Esophagus squamous epithelium (tissue), 5 donors: Measurements from ENCODE around the gene PAX9. TPM values are rescaled to one million over a fixed set of nuclear protein-coding genes. Genes with fewer than 3 reads are reported as not detected.
A peak's percentile ranks its signal among the peaks of the same experiment; 100 is the strongest.

Source experiments
- DNase-seq: peaks from one replicate; lab custom pipeline; 2025; lab: John Stamatoyannopoulos, UW
- H3K27ac ChIP-seq, 4 donors: fragments of 200-600 bp; sonication (generic); one replicate each; pipeline ENCODE4 v1.5.1; 2016 to 2019; ENCODE audit warnings: mild to moderate bottlenecking in 1 of 4
- H3K27me3 ChIP-seq, 4 donors: fragments of 200-600 bp; sonication (generic); 1 replicate in 3 of 4; 2 replicates in 1 of 4; pipeline versions ENCODE4 v1.5.1 to v1.6.0; 2017 to 2021; ENCODE audit warnings: antibody characterized with exemption in 1 of 4
- H3K36me3 ChIP-seq, 3 donors: fragments of 200-600 bp; sonication (generic); one replicate each; pipeline ENCODE4 v1.5.1; 2016 to 2019
- H3K4me1 ChIP-seq, 3 donors: fragments of 200-600 bp; sonication (generic); one replicate each; pipeline ENCODE4 v1.5.1; 2017 to 2019
- H3K4me3 ChIP-seq, 4 donors: fragments of 200-600 bp; sonication (generic); 1 replicate in 3 of 4; 2 replicates in 1 of 4; pipeline ENCODE4 v1.5.1; 2016 to 2019; ENCODE audit warnings: mild to moderate bottlenecking in 2 of 4, moderate library complexity in 1 of 4
- H3K9me3 ChIP-seq, 3 donors: fragments of 200-600 bp; sonication (generic); one replicate each; pipeline ENCODE4 v1.5.1; 2016 to 2019
- POLR2A ChIP-seq, 4 donors: fragments of 450-650 bp; IDR thresholded peaks; one replicate each; pipeline ENCODE4 v1.6.1; 2017; ENCODE audit warnings: antibody characterized with exemption in 4 of 4, mild to moderate bottlenecking in 4 of 4, moderate library complexity in 3 of 4
- WGBS, 2 donors: methylation state at CpG; one replicate each; pipeline ENCODE4 v1.1.5; 2018; 5-methylcytosine and 5-hydroxymethylcytosine counted together
- intact Hi-C: fragments of 100-400 bp; cut with DNase I; formaldehyde crosslinking; loops from one replicate; pipeline ENCODE4 v1.15.0; 2022
- total RNA-seq, 4 donors: library from RNA; depleted of rRNA; stranded (reverse); fragments of >200 nt; gene quantifications; one replicate each; pipeline ENCODE4 v1.1.0, GENCODE V29; 2016
- TF ChIP-seq, protein P1 (sequence below), 6 experiments: fragments of 450-650 bp in 4 of 6; fragments of 200-600 bp in 2 of 6; sonication (generic) in 2 of 6; IDR thresholded peaks; one replicate each; pipeline ENCODE4 v1.5.1; 2016 to 2019; ENCODE audit warnings: antibody characterized with exemption in 6 of 6, mild to moderate bottlenecking in 4 of 6, moderate library complexity in 4 of 6
- donor health status: DM: yes; HTN: yes; CAD: no.

Gene PAX9
- total RNA-seq, 4 donors from 2014 or later: 70.1 to 152 (median 100) TPM

DNA sequence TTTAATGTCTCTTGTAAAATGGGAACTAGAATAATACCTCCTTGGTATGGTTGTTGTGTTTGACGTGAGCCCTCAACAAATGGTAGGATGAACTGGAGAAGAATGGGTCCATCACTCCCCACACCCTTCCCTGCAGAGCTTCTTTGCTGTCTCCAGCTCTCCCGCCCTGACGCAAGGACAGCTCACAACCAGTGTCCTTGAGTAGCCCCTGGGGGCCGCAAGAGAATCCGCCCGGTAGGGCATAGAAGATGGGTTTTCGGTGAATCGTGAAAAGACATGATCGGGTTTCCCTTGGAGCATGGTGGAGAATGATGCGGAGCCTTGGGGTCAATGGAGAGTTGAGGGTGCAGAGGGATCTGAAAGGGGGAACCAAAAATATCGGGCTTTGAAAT is 6.1 kb upstream of the PAX9 start:
- DNase-seq: no peak
- Histone ChIP-seq H3K27me3 (peaks cover 0 to 100% (median 27%) of the 10 kb centered on the region in 4 donors), H3K4me1 (peaks cover 3 to 57% (median 4%) of the 10 kb centered on the region in 3 donors), H3K27ac (peak overlapping the region in 3 of 4 donors; percentile 94 to 96 (median 94)), H3K9me3 (no peaks in the 10 kb centered on the region), H3K36me3 (peaks cover 0 to 8% (median 0%) of the 10 kb centered on the region in 3 donors), H3K4me3 (peak overlapping the region in 3 of 4 donors; percentile 70 to 75 (median 71))
- 24 to 29% methylated on average over 11 of the region's 11 CpGs for WGBS, 2 donors
- intact Hi-C loops: loop anchor here (10.0 kb wide), 1 partner anchor 499 kb away; no protein-coding TSS in a partner anchor
- TF ChIP-seq, protein P1, sequence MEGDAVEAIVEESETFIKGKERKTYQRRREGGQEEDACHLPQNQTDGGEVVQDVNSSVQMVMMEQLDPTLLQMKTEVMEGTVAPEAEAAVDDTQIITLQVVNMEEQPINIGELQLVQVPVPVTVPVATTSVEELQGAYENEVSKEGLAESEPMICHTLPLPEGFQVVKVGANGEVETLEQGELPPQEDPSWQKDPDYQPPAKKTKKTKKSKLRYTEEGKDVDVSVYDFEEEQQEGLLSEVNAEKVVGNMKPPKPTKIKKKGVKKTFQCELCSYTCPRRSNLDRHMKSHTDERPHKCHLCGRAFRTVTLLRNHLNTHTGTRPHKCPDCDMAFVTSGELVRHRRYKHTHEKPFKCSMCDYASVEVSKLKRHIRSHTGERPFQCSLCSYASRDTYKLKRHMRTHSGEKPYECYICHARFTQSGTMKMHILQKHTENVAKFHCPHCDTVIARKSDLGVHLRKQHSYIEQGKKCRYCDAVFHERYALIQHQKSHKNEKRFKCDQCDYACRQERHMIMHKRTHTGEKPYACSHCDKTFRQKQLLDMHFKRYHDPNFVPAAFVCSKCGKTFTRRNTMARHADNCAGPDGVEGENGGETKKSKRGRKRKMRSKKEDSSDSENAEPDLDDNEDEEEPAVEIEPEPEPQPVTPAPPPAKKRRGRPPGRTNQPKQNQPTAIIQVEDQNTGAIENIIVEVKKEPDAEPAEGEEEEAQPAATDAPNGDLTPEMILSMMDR (IDR thresholded peaks at IDR 0.05): no peak
- no peak for TF ChIP-seq POLR2A (IDR thresholded peaks at IDR 0.05)

DNA sequence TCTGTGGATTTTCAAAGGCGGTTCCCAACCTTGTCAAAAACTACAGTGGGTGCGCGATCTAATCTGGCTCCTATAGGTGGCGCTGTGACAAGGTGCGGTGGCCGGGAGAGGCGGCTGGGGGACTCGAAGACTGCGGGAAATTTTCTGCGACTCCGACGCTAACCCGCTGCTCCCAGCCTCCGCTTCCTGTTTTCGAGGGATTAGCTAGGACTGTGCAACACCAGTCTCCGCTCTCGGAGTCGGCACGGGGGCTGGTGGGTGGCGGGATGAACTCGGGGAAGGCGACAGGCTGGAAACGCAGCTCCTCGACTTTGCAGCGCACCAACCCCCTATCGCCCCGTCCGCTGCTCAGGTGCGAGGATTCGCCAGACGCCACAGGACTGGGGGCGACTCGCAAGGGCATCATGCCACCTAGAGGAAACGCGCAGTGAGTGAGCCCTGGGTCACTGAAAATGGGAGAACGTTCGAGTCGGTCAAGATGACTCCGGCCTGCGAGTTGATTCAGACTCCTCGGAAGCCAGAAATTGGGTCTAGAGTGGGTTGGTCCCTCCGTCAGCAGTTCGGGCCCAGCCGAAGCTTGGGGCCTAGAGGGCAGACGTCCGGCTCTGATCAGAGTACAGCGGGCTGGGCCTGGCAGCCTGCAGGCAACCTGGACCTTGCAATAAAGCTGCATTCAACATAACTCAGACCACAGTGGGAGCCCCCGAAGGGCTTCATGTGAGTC is 5.5 kb upstream of the PAX9 start:
- no peak for DNase-seq
- WGBS, 2 donors: 3 to 5% methylated on average over 6 to 9 of the region's 48 CpGs

DNA sequence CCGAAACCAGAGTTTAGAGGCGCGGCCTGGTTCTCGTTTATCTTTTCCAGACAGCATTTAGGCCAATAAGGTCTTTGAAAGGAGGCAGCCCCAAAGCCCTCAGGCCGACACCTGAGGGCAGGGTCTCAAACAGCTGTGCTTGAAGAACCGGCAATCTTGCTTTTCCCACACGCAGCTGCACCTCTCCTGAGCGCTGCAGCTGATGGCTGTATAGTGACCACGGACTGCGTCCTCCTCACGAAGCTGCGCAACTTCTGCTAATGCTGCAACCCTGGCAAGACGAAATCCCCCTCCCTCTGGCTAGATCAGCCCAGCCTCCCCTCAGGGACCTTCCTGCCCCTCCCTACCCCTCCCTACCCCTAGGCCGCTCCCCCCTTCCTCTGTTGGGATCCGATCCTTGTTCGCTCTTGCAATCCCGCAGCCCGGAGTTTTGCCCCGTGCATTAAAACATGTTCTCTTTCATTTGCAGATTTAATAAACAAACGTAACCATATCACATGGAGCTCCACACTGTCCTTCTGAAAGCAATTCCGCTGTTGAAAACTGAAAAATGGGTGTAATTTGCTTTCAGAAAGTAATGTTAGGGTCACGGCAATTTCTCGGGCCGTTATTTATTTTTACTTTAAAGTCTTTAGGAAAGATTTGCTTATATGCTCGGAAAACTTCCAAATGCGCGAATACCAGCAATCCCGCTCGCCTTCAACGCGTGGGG is 4.8 kb upstream of the PAX9 start:
- H3K4me3 ChIP-seq: peak overlapping the region; percentile 70 to 75 (median 71)
- H3K36me3 ChIP-seq: peaks cover 0 to 8% (median 0%) of the 10 kb centered on the region in 3 donors
- no peak for DNase-seq
- H3K9me3 ChIP-seq: no peaks in the 10 kb centered on the region
- peaks cover 0 to 100% (median 30%) of the 10 kb centered on the region in 4 donors for H3K27me3 ChIP-seq
- intact Hi-C loops: loop anchor here (10.0 kb wide), 1 partner anchor 498 kb away; no protein-coding TSS in a partner anchor
- peak overlapping the region; percentile 82 to 96 (median 94) for H3K27ac ChIP-seq
- TF ChIP-seq, protein P1 (IDR thresholded peaks at IDR 0.05): no peak
- peak in 1 of 4 donors; percentile 19 for TF ChIP-seq POLR2A (IDR thresholded peaks at IDR 0.05)
- H3K4me1 ChIP-seq: peaks cover 3 to 70% (median 4%) of the 10 kb centered on the region in 3 donors
- 1 to 4% methylated on average over 21 to 24 of the region's 31 CpGs for WGBS, 2 donors

More for the DNA sequence above, 5.5 kb upstream of the PAX9 start:
- H3K9me3 ChIP-seq: no peaks in the 10 kb centered on the region
- intact Hi-C loops: loop anchor here (10.0 kb wide), 1 partner anchor 499 kb away; no protein-coding TSS in a partner anchor
- peaks cover 3 to 62% (median 4%) of the 10 kb centered on the region in 3 donors for H3K4me1 ChIP-seq
- H3K4me3 ChIP-seq: peak overlapping the region; percentile 70 to 75 (median 71)
- H3K36me3 ChIP-seq: peaks cover 0 to 8% (median 0%) of the 10 kb centered on the region in 3 donors
- TF ChIP-seq POLR2A (IDR thresholded peaks at IDR 0.05): peak in 1 of 4 donors; percentile 29
- TF ChIP-seq, protein P1 (IDR thresholded peaks at IDR 0.05): peak; percentile 27 to 87 (median 67)
- peak overlapping the region; percentile 82 to 96 (median 94) for H3K27ac ChIP-seq
- H3K27me3 ChIP-seq: peaks cover 0 to 100% (median 29%) of the 10 kb centered on the region in 4 donors

DNA sequence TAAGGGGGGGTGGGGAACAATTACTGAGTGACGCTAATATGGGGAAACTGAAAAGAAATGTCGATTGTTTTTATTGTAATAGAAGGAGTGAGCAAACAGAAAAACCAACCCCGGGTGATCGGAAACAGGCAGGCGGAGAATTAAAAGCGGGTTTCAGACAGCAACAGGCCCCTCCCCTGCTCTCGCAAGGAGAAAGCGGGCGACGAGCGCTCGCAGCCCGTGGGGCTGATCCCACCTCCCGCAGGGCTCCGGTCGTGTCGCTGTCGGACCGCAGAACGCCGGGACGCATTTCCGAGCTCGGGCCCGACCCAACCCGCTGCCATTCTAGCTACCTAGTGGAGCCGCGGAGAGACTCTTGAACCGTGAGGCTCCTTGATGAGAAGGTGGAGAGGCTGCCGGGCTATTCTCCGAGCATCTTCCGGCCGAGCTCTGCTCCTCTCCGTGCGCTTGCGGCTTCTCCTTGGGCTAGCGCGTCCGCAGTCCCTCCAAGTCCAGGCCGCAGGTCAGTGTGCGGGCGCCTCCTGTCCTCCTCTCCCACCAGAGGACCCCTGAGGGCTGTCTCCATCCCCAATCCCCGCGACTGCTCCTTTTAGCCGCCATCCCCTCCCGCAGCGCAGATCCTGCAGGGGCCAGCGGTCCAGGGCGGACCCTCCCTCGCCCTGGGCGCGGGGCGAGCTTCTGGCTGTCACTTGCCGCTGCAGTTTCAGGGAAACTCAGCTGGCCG is 4.1 kb upstream of the PAX9 start:
- Histone ChIP-seq H3K9me3 (no peaks in the 10 kb centered on the region), H3K4me3 (peak overlapping the region; percentile 70 to 75 (median 71)), H3K4me1 (peaks cover 3 to 77% (median 10%) of the 10 kb centered on the region in 3 donors), H3K27me3 (peaks cover 0 to 100% (median 33%) of the 10 kb centered on the region in 4 donors), H3K36me3 (peaks cover 0 to 8% (median 0%) of the 10 kb centered on the region in 3 donors), H3K27ac (peak overlapping the region; percentile 82 to 96 (median 94))
- intact Hi-C loops: loop anchor here (10.0 kb wide), 1 partner anchor 497 kb away; no protein-coding TSS in a partner anchor
- WGBS, 2 donors: 6 to 7% methylated on average over 25 to 37 of the region's 55 CpGs
- peak in 2 of 4 donors; percentile 26 to 47 for TF ChIP-seq POLR2A (IDR thresholded peaks at IDR 0.05)
- TF ChIP-seq, protein P1 (IDR thresholded peaks at IDR 0.05): peak in 1 of 6 experiments; percentile 11
- no peak for DNase-seq
